22Rv1 (cell line): Measurements from ENCODE around the gene RBMS3.

ENCODE experiments used
- CTCF ChIP-seq: fragments of 450-650 bp; IDR thresholded peaks from 2 replicates; pipeline ENCODE4 v1.5.1; 2017; ENCODE audit warnings: mild to moderate bottlenecking
- ZFX ChIP-seq: fragments of 450-650 bp; IDR thresholded peaks from 2 replicates; pipeline ENCODE4 v1.6.1; 2017; ENCODE audit warnings: antibody characterized with exemption, borderline replicate concordance

- TF ChIP-seq CTCF (no peak), ZFX (no peak)
Observed at GRCh38 chr3:29279806-29280205, 1.1 kb upstream of the RBMS3 start.
